Measurements from ENCODE around the gene ADAMTS18.

- TF ChIP-seq CTCF (IDR thresholded peaks at IDR 0.05) (peak in 2 of 3 donors; percentile 88 to 93), POLR2A (IDR thresholded peaks at IDR 0.05) (no peak)
Observed at GRCh38 chr16:77236063-77236511, 198.7 kb downstream of the ADAMTS18 start.
